ENCODE measurements around the gene SLC22A31.
A peak's percentile ranks its signal among the peaks of the same experiment; 100 is the strongest.
"Not testable (repeated sequence)": the region's sequence is repeated elsewhere in the genome, so short reads cannot be mapped to it uniquely, and the experiment has no call there.

The SLC22A31 gene

DNA sequence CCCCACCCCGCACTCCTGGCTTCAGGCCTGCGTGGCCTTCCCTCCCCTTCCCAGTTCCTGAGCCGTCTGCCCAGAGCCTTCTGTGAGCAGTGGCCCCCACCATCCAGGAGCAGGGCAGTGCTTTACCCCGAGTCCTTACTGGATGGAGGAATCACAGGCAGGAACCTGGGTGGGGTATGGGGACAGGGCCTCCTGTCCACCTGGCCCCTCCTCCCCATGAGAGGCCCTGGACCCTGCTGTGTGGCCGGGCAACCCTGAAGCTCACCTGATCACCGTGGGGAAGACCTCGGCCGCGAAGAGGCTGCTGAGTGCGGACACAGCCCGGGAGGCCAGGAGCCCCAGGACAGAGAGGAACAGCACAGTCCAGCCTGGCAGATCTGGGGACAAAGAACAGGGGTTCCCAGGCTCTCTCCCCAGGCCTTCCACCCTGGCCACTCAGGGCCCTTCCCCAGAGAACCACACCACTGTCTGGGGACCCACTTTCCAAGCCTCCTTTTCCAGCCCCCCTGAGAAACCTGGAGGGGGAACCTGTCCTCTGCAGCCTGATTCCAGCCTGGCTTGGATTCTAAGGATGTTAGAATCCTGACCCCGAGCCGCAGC, 3.2 kb downstream of the SLC22A31 start:
- TF ChIP-seq, protein P1, sequence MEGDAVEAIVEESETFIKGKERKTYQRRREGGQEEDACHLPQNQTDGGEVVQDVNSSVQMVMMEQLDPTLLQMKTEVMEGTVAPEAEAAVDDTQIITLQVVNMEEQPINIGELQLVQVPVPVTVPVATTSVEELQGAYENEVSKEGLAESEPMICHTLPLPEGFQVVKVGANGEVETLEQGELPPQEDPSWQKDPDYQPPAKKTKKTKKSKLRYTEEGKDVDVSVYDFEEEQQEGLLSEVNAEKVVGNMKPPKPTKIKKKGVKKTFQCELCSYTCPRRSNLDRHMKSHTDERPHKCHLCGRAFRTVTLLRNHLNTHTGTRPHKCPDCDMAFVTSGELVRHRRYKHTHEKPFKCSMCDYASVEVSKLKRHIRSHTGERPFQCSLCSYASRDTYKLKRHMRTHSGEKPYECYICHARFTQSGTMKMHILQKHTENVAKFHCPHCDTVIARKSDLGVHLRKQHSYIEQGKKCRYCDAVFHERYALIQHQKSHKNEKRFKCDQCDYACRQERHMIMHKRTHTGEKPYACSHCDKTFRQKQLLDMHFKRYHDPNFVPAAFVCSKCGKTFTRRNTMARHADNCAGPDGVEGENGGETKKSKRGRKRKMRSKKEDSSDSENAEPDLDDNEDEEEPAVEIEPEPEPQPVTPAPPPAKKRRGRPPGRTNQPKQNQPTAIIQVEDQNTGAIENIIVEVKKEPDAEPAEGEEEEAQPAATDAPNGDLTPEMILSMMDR (IDR thresholded peaks at IDR 0.05; ENCODE audit: low read depth, low read length, missing control alignments): no peak
- H3K4me3 ChIP-seq (ENCODE audit: low read depth, low read length): no peak overlapping the region
- no peak for DNase-seq (ENCODE audit: low read depth)

DNA sequence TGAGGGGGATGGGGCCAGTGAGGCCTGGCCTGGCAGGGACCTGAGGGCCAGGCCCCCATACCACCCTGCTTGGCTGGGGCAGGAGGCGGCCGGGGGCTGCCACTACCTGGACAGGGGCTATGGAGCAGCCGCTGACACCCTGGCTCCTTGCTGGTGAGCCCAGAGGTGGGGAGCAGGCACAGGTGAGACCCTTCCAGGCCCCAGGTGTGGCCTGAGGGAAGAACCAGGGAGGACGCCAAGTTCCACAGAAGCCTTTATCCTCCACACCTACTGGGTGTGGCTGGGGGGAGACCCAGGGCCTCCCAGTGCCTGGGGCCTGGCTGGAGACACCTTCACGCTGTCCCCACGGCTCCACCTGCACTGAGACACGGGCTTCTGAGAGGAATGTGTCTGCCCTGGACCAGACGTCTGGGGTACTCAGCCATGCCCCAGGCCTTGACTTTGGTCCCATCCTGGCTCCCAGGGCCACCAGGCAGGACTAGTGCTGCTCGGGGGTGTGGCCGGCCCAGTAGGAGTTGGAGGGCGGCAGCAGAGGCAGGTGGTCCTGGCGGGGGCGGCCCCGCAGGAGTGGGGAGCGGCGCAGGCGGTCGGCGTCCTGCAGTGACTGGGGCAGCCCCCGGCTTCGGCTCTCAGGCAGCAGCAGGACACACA, 4.7 kb downstream of the SLC22A31 start:
- TF ChIP-seq, protein P1 (IDR thresholded peaks at IDR 0.05; ENCODE audit: low read depth, low read length, missing control alignments): no peak
- no peak overlapping the region for H3K4me3 ChIP-seq (ENCODE audit: low read depth, low read length)
- no peak for DNase-seq (ENCODE audit: low read depth)

- TF ChIP-seq, protein P1 (IDR thresholded peaks at IDR 0.05; ENCODE audit: low read depth, low read length, missing control alignments): no peak
- DNase-seq (ENCODE audit: low read depth): no peak
- no peak overlapping the region for H3K4me3 ChIP-seq (ENCODE audit: low read depth, low read length)
Measured at GRCh38 chr16:89194340-89195311, 5.7 kb downstream of the SLC22A31 start.

GRCh38 chr16:89193576-89194293, 6.6 kb downstream of the SLC22A31 start:
- TF ChIP-seq, protein P1 (IDR thresholded peaks at IDR 0.05; ENCODE audit: low read depth, low read length, missing control alignments): no peak
- no peak overlapping the region for H3K4me3 ChIP-seq (ENCODE audit: low read depth, low read length)
- DNase-seq (ENCODE audit: low read depth): no peak

DNA sequence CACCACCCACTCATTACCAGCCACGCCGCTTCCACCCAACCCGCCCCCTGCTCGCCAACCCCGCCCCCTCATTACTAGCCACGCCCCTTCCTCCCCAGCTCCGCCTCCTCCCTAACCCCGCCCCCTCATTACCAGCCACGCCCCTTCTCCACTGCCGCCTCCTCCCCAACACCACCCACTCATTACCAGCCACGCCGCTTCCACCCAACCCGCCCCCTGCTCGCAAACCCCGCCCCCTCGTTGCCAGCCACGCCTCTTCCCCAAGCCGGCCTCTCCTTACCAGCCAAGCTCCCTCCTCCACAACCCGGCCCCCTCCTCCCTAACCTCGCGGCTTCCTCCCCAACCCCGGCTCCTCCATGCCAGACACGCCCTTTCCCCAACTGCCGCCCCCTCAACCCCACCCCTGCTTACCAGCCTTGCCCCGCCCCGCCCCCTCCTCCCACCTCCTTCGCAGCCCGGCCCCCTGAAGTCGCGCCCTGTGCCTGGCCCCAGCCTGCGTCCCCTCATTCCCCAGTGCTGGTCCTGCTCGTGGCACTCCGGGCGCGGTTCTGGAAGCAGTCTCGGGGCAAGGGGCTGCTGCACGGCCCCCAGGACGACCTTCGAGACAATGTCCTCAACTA, 7.3 kb downstream of the SLC22A31 start:
- H3K4me3 ChIP-seq (ENCODE audit: low read depth, low read length): no peak overlapping the region
- DNase-seq (ENCODE audit: low read depth): no peak
- TF ChIP-seq, protein P1 (IDR thresholded peaks at IDR 0.05; ENCODE audit: low read depth, low read length, missing control alignments): no peak

- peak overlapping the region; percentile 43 for H3K4me3 ChIP-seq (ENCODE audit: low read depth, low read length)
- DNase-seq (ENCODE audit: low read depth): not testable (repeated sequence)
Measured at GRCh38 chr16:89192186-89192955, 8.0 kb downstream of the SLC22A31 start.

All from GM12864 (cell line).